NCI-H2081 (cell line): ENCODE data around the gene SERPINA4.

Experiments used
- DNase-seq, 2 experiments: peaks; one replicate each; lab custom pipeline; 2025; lab: John Stamatoyannopoulos, UW

The SERPINA4 gene

GRCh38 chr14:94615823-94616570 is 54.8 kb downstream of the SERPINA4 start:
- no peak for DNase-seq

- DNase-seq, result no peak
Measured at GRCh38 chr14:94617366-94617941, 56.2 kb downstream of the SERPINA4 start.

- DNase-seq, result no peak
Measured at GRCh38 chr14:94617988-94618822, 57.0 kb downstream of the SERPINA4 start.

- no peak for DNase-seq
Measured at GRCh38 chr14:94619297-94619696, 58.1 kb downstream of the SERPINA4 start.
